Measurements from ENCODE around the gene RBM6. TPM values are rescaled to one million over a fixed set of nuclear protein-coding genes. Genes with fewer than 3 reads are reported as not detected.

RBM6 gene
- total RNA-seq, 4 donors from 2014 or later: 57.9 to 100 (median 66.9) TPM

DNA sequence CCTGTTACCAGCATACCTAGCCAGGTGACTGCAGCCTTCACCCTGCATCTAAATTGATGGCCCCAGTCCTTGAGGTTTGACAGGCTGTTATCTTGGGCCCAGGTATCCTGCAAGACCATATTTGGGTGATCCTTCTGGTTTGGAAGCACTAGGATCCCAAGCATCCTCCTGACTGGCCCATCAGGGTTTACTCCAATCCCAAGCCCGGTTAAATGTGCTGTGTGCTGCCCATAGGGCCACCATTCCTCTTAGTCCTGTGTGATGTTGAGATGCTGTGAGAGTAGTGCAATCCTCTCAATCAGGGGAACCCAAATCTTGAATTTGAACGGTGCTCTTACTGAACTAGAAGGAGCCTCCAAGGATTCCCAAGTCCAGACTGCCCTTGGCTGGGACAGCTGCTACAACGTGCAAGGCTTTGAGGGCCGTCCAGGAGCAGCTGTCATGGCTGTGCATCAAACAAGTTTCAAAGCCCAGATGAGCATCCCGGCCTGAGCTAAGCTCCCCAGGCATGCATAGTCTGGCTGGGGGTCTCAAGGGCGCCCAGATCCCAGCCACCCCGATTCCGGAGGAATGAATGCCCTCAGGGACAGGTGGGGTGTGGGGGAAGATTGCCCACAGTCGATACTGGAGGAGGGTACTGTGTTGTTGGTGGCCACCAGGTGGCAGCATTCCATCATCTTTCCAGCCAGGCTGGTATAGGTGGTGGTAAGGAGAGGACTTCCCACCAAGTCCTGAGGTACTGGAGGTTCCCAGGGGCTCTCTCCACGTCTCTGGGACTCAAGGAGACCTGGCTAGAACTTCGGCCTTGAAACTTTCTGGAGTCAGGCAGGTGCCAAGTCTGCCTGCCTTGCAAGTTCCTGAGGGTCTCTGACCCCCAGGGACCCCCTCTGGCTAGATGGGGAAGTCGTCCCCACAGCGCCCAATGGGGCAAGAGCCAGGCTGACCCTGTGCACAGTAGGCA is 181.4 kb downstream of the RBM6 start:
- TF ChIP-seq, protein P1, sequence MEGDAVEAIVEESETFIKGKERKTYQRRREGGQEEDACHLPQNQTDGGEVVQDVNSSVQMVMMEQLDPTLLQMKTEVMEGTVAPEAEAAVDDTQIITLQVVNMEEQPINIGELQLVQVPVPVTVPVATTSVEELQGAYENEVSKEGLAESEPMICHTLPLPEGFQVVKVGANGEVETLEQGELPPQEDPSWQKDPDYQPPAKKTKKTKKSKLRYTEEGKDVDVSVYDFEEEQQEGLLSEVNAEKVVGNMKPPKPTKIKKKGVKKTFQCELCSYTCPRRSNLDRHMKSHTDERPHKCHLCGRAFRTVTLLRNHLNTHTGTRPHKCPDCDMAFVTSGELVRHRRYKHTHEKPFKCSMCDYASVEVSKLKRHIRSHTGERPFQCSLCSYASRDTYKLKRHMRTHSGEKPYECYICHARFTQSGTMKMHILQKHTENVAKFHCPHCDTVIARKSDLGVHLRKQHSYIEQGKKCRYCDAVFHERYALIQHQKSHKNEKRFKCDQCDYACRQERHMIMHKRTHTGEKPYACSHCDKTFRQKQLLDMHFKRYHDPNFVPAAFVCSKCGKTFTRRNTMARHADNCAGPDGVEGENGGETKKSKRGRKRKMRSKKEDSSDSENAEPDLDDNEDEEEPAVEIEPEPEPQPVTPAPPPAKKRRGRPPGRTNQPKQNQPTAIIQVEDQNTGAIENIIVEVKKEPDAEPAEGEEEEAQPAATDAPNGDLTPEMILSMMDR (IDR thresholded peaks at IDR 0.05): peak; percentile 84 to 85 (median 85)
- peak; percentile 58 to 70 for TF ChIP-seq POLR2AphosphoS5 (IDR thresholded peaks at IDR 0.05)
- no peak for TF ChIP-seq POLR2A (IDR thresholded peaks at IDR 0.05; ENCODE audit: low read depth)
- TF ChIP-seq EP300 (IDR thresholded peaks at IDR 0.05): no peak
- H3K9me3 ChIP-seq: no peaks in the 10 kb centered on the region
- no peak overlapping the region for H3K27ac ChIP-seq (replicated peaks in 1 of 4)
- H3K27me3 ChIP-seq: peaks cover 0 to 8% (median 0%) of the 10 kb centered on the region in 4 donors
- intact Hi-C loops (cut with DNase I): loop anchor here (1.0 to 5.0 kb wide), 3 partner anchors 51 to 151 kb away; no protein-coding TSS in a partner anchor
- H3K36me3 ChIP-seq: peaks cover 39 to 51% (median 49%) of the 10 kb centered on the region in 4 donors
- no peak for DNase-seq (ENCODE audit: extremely low spot score)
- 24% methylated on average over 8 of the region's 13 CpGs for WGBS
- no peak overlapping the region for H3K4me3 ChIP-seq
- H3K4me1 ChIP-seq: peaks cover 25 to 38% (median 37%) of the 10 kb centered on the region in 4 donors

- TF ChIP-seq EP300 (IDR thresholded peaks at IDR 0.05) (no peak), POLR2AphosphoS5 (IDR thresholded peaks at IDR 0.05) (no peak), POLR2A (IDR thresholded peaks at IDR 0.05; ENCODE audit: low read depth) (no peak)
- TF ChIP-seq, protein P1 (IDR thresholded peaks at IDR 0.05): no peak
- Histone ChIP-seq H3K4me3 (no peak overlapping the region), H3K27ac (replicated peaks in 1 of 4) (no peak overlapping the region), H3K36me3 (peaks cover 32 to 43% (median 42%) of the 10 kb centered on the region in 4 donors), H3K4me1 (peaks cover 31 to 46% (median 44%) of the 10 kb centered on the region in 4 donors), H3K27me3 (peaks cover 0 to 8% (median 0%) of the 10 kb centered on the region in 4 donors), H3K9me3 (no peaks in the 10 kb centered on the region)
- 86% methylated on average over 2 of the region's 2 CpGs for WGBS
- no peak for DNase-seq (ENCODE audit: extremely low spot score)
- intact Hi-C loops (cut with DNase I): loop anchor here (5.0 kb wide), 2 partner anchors 50 to 150 kb away; no protein-coding TSS in a partner anchor
Measured at GRCh38 chr3:50122071-50122470, 182.1 kb downstream of the RBM6 start.

DNA sequence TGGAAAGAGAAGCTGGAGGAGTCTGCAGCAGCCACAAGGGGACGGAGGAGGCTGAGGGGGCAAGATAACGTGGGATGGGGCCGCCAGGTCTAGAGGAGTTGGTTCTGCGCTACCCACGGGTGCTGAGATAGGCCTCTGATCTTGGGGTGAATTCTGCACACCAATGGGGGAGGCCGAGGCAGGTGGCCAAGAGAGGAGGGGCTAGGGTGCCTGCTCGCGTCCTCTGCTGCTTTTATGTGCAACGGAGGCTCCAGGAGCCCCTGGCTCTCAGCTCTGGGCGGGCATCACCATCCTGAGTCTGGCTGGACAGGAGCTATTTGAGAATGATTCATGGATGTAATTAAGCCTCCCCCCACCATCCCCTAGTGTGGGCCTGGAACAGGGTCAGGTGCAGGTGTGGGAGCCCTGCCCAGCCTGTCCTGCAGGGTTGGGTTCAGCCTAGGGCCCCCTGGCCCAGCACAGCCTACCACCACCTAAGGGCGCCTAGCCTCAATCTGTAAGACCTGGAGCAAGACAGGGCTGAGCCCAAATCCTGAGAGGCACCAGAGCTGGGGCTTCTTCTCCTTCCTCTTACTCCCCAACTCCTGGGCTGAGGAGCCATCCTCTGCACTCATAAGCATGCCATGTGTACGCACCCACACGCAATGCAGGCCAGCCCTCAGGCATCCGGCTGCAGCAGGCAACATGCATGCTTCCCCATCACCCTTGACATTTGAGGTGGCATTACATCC is 182.9 kb downstream of the RBM6 start:
- H3K36me3 ChIP-seq: peaks cover 24 to 36% (median 34%) of the 10 kb centered on the region in 4 donors
- TF ChIP-seq POLR2AphosphoS5 (IDR thresholded peaks at IDR 0.05) (peak in 1 of 2 donors; percentile 4), POLR2A (IDR thresholded peaks at IDR 0.05; ENCODE audit: low read depth) (no peak), EP300 (IDR thresholded peaks at IDR 0.05) (no peak)
- TF ChIP-seq, protein P1 (IDR thresholded peaks at IDR 0.05): no peak
- H3K27ac ChIP-seq (replicated peaks in 1 of 4): no peak overlapping the region
- H3K27me3 ChIP-seq: peaks cover 0 to 8% (median 0%) of the 10 kb centered on the region in 4 donors
- H3K4me3 ChIP-seq: no peak overlapping the region
- no peaks in the 10 kb centered on the region for H3K9me3 ChIP-seq
- peaks cover 31 to 48% (median 48%) of the 10 kb centered on the region in 4 donors for H3K4me1 ChIP-seq
- WGBS: 67% methylated on average over 12 of the region's 14 CpGs
- DNase-seq (ENCODE audit: extremely low spot score): no peak
- intact Hi-C loops (cut with DNase I): loop anchor here (5.0 kb wide), 2 partner anchors 49 to 149 kb away; no protein-coding TSS in a partner anchor

- Histone ChIP-seq H3K27ac (replicated peaks in 1 of 4) (no peak overlapping the region), H3K4me1 (peaks cover 31 to 48% (median 48%) of the 10 kb centered on the region in 4 donors), H3K4me3 (no peak overlapping the region), H3K9me3 (no peaks in the 10 kb centered on the region), H3K27me3 (peaks cover 0 to 8% (median 0%) of the 10 kb centered on the region in 4 donors), H3K36me3 (peaks cover 17 to 29% (median 27%) of the 10 kb centered on the region in 4 donors)
- WGBS: 83% methylated on average over 4 of the region's 4 CpGs
- intact Hi-C loops (cut with DNase I): loop anchor here (5.0 kb wide), 2 partner anchors 49 to 149 kb away; no protein-coding TSS in a partner anchor
- DNase-seq (ENCODE audit: extremely low spot score): no peak
- TF ChIP-seq POLR2A (IDR thresholded peaks at IDR 0.05; ENCODE audit: low read depth): no peak
- TF ChIP-seq POLR2AphosphoS5 (IDR thresholded peaks at IDR 0.05): peak in 1 of 2 donors; percentile 3
Measured at GRCh38 chr3:50123394-50124051, 183.6 kb downstream of the RBM6 start.

Measured in esophagus muscularis mucosa (tissue), 4 donors.